ENCODE measurements around the gene PPP1R7. TPM values are rescaled to one million over a fixed set of nuclear protein-coding genes. Genes with fewer than 3 reads are reported as not detected.

Gene PPP1R7
- total RNA-seq, 1 experiment from 2014 or later, result 45.4 TPM

GRCh38 chr2:241135737-241136136 lies 14.5 kb upstream of the PPP1R7 start:
- ATAC-seq, result no peak
- Histone ChIP-seq H3K4me1 (ENCODE audit: control insufficient read depth in 1 of 2, insufficient read depth in 2 of 2, low read length in 2 of 2) (no peaks in the 10 kb centered on the region), H3K9me2 (ENCODE audit: insufficient read depth) (no peaks in the 10 kb centered on the region), H4K20me1 (ENCODE audit: insufficient read depth) (no peaks in the 10 kb centered on the region), H3K4me2 (ENCODE audit: low read length) (no peak overlapping the region), H2AFZ (ENCODE audit: low read depth, low read length, poor library complexity, severe bottlenecking) (no peak overlapping the region), H3K36me3 (ENCODE audit: control insufficient read depth in 1 of 2, insufficient read depth in 2 of 2, low read length in 2 of 2) (peaks cover 3 to 6% of the 10 kb centered on the region in 2 experiments; a peak in 3 of 4 replicates), H3K9ac (ENCODE audit: low read length) (no peak overlapping the region), H3K9me3 (ENCODE audit: control insufficient read depth in 1 of 2, insufficient read depth in 1 of 2, low read depth in 1 of 2, low read length in 2 of 2) (no peaks in the 10 kb centered on the region), H3K4me3 (replicated peaks in 1 of 2; ENCODE audit: low read depth in 1 of 2, low read length in 2 of 2) (no peak overlapping the region), H3K27me3 (ENCODE audit: insufficient read depth, low read length) (no peaks in the 10 kb centered on the region), H3K27ac (ENCODE audit: low read depth, low read length) (no peak overlapping the region), H3K79me2 (ENCODE audit: insufficient read depth, low read length) (no peaks in the 10 kb centered on the region)
- TF ChIP-seq SIN3A (IDR thresholded peaks at IDR 0.05; ENCODE audit: low read depth) (no peak), ELF1 (IDR thresholded peaks at IDR 0.05; ENCODE audit: borderline replicate concordance, low read depth) (no peak), YY1 (IDR thresholded peaks at IDR 0.05; ENCODE audit: extremely low read depth, insufficient replicate concordance, low read depth, low read length) (no peak), TCF7L2 (IDR thresholded peaks at IDR 0.05; ENCODE audit: borderline replicate concordance, extremely low read depth, insufficient read depth, insufficient read length) (no peak), POLR2A (IDR thresholded peaks at IDR 0.05; ENCODE audit: borderline replicate concordance, extremely low read depth, insufficient read depth, insufficient read length) (no peak), SRF (IDR thresholded peaks at IDR 0.05; ENCODE audit: low read depth) (no peak), EGR1 (IDR thresholded peaks at IDR 0.05; ENCODE audit: low read depth) (no peak), MAX (IDR thresholded peaks at IDR 0.05) (no peak), CEBPB (IDR thresholded peaks at IDR 0.05; ENCODE audit: low read depth) (no peak), CBX3 (IDR thresholded peaks at IDR 0.05; ENCODE audit: low read depth) (no peak), FOSL1 (IDR thresholded peaks at IDR 0.05; ENCODE audit: low read depth) (no peak), SP1 (IDR thresholded peaks at IDR 0.05; ENCODE audit: low read depth) (no peak), EZH2 (IDR thresholded peaks at IDR 0.05) (no peak), RAD21 (IDR thresholded peaks at IDR 0.05; ENCODE audit: low read depth) (no peak)
- TF ChIP-seq, protein P1, sequence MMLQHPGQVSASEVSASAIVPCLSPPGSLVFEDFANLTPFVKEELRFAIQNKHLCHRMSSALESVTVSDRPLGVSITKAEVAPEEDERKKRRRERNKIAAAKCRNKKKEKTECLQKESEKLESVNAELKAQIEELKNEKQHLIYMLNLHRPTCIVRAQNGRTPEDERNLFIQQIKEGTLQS (IDR thresholded peaks at IDR 0.05), result no peak
- ChIA-PET CTCF (no interaction called here), RAD21 (ENCODE audit: low non-redundant PET in 1 of 2, low total read pairs in 2 of 2, uncharacterized antibody in 2 of 2, unreplicated experiment in 2 of 2) (no interaction called here), POLR2A (no interaction called here)
- no peak for DNase-seq (ENCODE audit: low read depth, low spot score)
- intact Hi-C loops (cut with micrococcal nuclease), result no loop called here
- BruUV-seq (replicated peaks), result no TSS peak

Measured in HCT116 (cell line).